Ramos (cell line): Measurements from ENCODE around the gene BAHD1.

Source experiments
- in situ Hi-C: fragments of 300-500 bp; cut with MboI; formaldehyde crosslinking; loops from one replicate; pipeline ENCODE4 v1.14.3; 2022; ENCODE audit warnings: low sequenced_read_pairs; ENCODE audit not compliant: unreplicated experiment

Gene BAHD1

GRCh38 chr15:40463279-40463678, 22.5 kb downstream of the BAHD1 start:
- in situ Hi-C loops, result no loop called here

GRCh38 chr15:40463886-40464545, 23.3 kb downstream of the BAHD1 start:
- in situ Hi-C loops, result no loop called here

GRCh38 chr15:40464595-40465185, 23.9 kb downstream of the BAHD1 start:
- in situ Hi-C loops, result no loop called here

- in situ Hi-C loops, result no loop called here
Measured at GRCh38 chr15:40465939-40466338, 25.2 kb downstream of the BAHD1 start.

- in situ Hi-C loops, result no loop called here
Measured at GRCh38 chr15:40466426-40467260, 25.9 kb downstream of the BAHD1 start.

GRCh38 chr15:40467261-40467615, 26.5 kb downstream of the BAHD1 start:
- in situ Hi-C loops, result no loop called here

GRCh38 chr15:40468898-40469331, 28.2 kb downstream of the BAHD1 start:
- in situ Hi-C loops, result no loop called here

GRCh38 chr15:40469776-40470390, 29.1 kb downstream of the BAHD1 start:
- in situ Hi-C loops, result no loop called here

- in situ Hi-C loops, result no loop called here
Measured at GRCh38 chr15:40470423-40471104, 29.8 kb downstream of the BAHD1 start, which contains the start of gene CHST14. TSS of gene CHST14 (plus strand) at chr15:40470984. CDS start at chr15:40471214, 230 bp downstream.

- in situ Hi-C loops, result no loop called here
Measured at GRCh38 chr15:40471105-40471807, 30.5 kb downstream of the BAHD1 start.

GRCh38 chr15:40471808-40472150, 31.0 kb downstream of the BAHD1 start:
- in situ Hi-C loops, result no loop called here

GRCh38 chr15:40472171-40472727, 31.5 kb downstream of the BAHD1 start:
- in situ Hi-C loops, result no loop called here

GRCh38 chr15:40474581-40474980, 33.8 kb downstream of the BAHD1 start:
- in situ Hi-C loops, result no loop called here

GRCh38 chr15:40477642-40478327, 37.0 kb downstream of the BAHD1 start:
- in situ Hi-C loops, result no loop called here

GRCh38 chr15:40479024-40479423, 38.3 kb downstream of the BAHD1 start:
- in situ Hi-C loops, result no loop called here

- in situ Hi-C loops, result no loop called here
Measured at GRCh38 chr15:40481341-40482074, 40.8 kb downstream of the BAHD1 start.

- in situ Hi-C loops, result no loop called here
Measured at GRCh38 chr15:40483919-40484318, 43.2 kb downstream of the BAHD1 start.

GRCh38 chr15:40486066-40486770, 45.5 kb downstream of the BAHD1 start:
- in situ Hi-C loops, result no loop called here
